GM19467 (cell line): ENCODE measurements around the gene VAMP2.
"Not testable (repeated sequence)": the region's sequence is repeated elsewhere in the genome, so short reads cannot be mapped to it uniquely, and the experiment has no call there.

Source experiments
- ATAC-seq: cut with Tn5 transposase; IDR thresholded peaks from one replicate; pipeline ENCODE4 v1.9.1; 2021; ENCODE audit warnings: mild to moderate bottlenecking, moderate library complexity; ENCODE audit not compliant: unreplicated experiment

VAMP2 gene

DNA sequence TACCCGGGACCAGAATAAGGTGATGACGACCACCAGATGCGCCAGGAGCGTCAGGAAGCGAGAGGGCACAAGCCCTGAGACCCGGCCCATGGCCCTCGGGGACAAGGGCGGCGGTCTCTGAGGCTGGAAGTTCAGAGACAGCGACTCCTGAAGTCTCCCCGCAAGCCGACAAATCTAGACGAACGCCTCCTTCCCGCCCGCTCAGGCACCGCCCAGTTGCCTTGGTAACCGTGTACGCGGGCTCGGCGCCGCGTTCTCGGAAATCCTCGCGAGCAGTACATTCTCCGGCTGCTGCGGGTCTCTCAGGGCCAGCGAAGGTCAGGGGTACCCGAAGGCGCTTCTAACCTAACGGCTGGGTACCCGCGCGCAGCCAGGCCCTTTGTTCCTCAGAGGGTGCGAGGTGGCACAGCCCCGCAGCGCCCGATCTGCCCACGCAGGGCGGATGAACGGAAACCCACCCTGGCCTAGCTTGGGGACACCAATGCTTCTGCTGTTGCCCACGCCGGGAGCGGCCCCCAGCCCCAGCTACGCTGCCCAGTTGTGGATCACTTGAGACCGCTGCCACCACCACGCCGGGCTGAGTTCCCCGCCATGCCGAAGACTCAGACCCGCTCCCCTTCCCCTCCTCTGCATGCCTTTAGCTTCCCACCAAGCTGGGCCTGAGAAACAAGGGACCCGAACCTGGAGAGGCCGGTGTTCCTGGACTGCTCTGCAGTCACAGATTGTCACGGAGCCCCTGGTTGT is 13.6 kb upstream of the VAMP2 start, which contains the start of gene TMEM107:
Gene TMEM107 (minus strand): TSS at position 184 of the 744 bp plus-strand sequence. CDS start 94 bp downstream, at position 90.
- ATAC-seq = no peak

DNA sequence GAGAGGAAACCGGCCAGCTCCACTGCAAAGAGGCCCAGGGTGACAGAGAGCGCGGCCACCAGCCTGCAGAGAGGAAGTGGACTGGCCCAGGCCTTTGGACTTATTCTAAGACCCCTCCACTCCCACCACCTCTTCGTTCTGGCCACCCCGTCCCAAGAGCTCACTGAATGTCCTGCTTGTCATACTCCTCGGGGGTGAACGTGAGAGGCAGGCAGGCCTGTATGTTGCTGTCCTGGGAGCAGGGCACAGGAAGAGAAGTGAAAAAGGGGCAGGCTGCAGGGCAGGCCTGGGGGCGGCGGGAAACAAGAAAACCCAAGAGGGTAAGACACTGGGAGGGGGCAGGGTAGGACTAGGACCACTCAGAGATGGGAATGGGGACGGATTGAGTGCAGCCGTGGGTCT is 13.0 kb upstream of the VAMP2 start:
- ATAC-seq = no peak

DNA sequence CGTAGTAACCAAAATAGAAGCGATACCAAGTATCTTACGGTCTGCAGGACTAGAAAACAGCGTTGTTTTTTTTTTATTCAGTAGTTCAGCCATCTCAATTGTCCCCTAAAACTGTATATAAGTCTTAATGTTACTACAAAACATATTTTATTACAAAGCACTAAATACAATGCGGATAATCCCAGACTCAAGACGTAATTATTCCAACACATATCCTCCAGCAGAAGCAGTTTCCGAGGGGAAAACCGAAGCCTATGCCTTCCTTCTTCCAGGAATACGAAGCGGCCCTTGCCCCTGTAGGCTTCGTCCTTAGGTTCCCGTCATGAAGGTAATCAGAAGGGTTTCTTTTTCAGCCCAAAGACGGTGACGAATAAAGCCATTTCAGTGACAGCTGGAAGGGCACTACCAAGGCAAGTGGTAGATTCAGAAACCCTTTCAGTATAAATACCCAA is 11.1 kb upstream of the VAMP2 start:
- no peak for ATAC-seq

DNA sequence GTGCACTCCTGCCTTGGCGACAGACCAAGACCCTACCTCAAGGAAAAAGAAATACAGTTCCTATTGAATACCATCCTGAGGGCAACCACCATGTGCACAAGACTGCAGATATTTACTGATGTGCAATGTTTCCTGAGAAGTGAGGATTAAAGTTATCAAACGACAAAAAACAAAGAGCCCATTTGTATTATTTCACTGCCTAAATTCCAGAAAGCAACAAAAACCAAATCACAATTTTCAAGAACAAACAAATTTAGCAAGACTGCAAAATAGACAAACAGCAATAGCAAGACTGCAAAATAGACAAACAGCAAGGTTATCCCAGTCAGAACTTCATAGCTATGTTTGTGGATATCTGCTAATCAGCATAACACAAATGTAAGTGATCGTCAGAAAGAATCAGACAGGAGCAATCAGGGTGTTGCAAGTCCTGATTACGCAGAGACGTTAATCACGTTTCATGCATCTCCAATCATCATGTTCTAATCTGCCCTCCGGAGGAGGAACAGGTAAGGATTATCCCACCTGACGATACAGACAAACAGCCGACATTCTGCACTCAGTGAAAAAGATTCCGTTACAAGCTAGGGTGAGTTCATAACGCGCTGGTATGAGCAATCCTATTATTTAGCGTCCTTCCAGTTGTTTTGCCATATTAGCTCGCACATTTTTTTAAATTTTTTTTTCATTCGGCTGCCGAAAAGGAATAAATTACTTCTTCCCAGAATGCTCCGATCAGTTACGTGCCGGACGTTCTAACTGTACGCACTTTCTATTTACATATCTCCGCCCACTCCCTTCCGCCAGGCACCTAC is 10.5 kb upstream of the VAMP2 start:
- peak; percentile 64 for ATAC-seq

DNA sequence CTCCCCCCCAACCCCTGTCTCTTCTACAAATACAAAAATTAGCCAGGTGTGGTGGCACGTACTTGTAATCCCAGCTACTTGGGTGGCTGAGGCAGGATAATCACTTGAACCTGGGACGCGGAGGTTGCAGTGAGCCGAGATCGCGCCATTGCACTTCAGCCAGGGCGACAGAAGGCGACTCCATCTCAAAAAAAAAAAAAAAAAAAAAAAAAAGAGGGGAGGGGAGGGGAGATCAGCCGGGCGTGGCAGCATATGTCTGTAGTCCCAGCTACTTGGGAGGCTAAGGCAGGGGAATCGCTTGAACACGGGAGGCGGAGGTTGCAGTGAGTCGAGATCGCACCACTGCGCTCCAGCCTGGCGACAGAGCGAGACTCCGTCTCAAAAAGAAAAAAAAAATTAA is 7.4 kb upstream of the VAMP2 start:
- ATAC-seq = not testable (repeated sequence)

DNA sequence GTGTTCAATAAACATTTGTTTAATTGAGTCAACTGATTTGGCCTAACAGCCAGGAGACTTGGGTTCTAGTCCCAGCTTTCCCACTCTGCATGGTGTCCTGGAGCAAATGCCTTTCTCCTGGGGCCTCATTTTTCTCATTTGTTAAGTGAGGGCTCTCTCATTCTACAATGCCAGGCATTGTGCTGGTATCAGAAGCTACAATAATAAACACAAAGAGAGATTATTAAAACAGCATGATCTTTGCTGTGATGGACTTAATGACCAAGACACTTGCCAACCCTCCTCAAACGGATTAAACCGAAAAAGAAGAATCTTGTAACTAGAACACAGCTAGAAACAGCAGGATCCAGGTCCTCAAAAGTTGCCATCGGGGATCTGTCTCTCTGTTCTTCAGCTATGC is 4.8 kb upstream of the VAMP2 start:
- ATAC-seq = no peak

DNA sequence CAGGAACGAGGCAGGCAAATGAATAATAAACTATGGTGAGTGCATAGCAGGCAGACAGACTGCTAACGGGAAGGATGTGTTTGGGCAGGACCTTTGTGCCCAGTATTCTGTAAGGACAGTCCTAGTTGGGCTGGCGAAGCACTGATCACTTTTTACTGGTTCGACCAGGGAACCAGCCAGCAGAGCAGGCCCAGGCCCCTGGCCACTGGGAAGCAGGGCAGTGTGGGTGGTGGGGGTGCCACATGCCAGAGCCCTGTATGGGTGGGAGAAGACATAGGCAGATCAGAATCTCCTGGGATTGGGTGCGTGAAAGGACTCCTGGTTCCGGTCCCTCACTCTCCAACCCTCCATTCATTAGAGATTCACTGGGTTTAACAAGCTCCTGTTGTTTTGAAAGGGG is 4.0 kb upstream of the VAMP2 start:
- ATAC-seq = no peak

DNA sequence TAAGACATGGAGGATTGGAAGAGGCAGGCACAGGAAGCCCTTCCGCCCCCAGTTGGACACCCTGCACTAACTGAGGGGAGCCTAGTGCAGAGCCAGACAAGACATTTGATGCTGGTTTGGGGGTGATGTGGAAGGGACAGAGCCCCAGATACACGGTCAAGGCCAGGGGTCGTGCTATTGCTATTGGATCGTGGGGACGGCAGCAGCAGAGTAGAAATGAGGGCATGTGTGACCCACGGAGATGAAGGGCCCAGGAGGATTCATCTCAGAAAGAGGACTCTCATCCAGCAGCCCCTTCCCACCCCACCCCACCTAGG is 2.0 kb upstream of the VAMP2 start:
- no peak for ATAC-seq

DNA sequence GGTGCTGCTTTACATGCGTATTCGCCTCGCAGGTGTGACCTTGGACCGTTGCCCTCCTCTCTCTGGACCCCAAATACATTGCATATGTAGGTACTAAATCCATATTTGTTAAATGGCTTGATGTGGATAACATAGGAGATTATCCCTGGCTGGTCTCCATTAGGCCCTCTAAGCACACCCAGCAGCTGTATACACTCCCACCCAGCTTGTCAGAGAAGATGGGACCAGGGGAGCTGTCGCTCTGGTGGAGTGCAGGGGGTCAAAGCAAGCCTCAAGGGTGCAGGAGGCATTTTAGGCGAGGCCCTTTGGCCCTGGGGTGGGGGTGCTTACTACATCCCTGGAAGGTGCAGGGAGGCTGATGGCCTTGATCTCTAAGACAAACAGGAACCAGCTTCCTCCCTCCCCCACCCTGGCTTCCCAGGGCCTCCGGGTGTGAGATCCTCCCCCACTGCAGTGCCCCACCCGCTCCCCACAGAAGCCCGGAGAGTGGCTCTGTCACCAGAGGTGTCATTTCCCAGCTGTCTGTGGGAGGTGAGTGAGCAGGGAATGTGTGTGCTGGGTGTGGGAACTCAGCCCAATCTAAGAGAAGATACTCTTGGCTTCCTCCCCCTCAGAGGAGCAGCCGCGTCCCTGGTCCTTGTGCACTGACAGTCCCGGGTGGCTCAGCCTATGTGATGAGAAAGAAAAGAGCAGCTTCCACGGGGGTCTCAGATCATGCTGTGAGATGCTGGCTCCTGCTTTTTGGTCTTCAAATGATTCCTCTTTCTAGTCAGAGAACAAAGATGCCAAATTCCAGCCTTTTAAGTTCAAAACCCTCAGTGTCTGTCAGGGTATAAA is 1.4 kb upstream of the VAMP2 start:
- no peak for ATAC-seq

DNA sequence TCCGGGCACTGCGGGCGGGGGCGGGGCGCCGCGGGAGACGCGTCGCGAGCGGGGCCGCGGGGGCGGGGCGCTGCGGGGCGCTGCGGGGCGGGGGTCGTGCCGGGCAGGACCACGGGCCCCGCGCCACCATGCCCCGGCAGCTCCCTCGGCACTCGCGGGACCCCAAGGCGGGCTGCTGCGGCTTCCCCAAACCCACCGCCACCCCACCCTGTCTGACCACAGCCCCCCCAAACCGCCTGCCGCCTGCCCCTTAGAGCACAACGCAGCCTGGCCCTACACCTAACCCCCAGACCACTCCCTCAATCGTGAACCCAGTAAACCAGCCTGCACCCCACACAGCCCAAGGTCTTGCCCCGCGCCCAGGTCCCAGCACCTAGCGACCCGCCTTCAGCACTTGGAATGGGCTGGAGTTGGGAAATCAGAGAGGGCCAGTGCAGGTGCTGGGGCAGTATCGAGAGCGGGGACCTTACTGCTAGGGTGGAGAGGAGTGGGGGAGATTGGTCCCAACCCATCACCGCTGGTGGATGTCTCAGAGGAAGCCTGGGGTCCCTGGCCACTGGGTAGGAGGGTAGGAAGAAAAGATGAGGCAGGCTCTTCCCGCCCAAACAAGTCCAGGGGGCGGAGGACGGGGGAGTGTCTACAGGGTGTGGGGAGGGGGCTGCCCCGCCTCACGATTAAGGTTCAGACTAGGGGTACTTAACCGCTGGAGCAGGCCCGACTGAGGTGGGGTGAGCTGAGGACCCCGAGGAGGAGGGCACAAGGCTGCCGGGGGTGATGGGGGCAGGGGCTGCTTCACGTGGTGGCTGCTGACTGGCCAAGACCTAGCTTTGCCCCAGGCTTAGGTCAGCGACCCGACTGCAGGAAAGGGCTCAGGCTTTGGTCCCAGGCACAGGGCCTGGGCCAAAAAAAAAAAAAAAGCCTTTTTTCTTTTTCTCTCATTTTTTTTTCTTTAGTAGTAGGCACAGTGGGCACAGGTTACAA is 539 bp upstream of the VAMP2 start:
- ATAC-seq = no peak

DNA sequence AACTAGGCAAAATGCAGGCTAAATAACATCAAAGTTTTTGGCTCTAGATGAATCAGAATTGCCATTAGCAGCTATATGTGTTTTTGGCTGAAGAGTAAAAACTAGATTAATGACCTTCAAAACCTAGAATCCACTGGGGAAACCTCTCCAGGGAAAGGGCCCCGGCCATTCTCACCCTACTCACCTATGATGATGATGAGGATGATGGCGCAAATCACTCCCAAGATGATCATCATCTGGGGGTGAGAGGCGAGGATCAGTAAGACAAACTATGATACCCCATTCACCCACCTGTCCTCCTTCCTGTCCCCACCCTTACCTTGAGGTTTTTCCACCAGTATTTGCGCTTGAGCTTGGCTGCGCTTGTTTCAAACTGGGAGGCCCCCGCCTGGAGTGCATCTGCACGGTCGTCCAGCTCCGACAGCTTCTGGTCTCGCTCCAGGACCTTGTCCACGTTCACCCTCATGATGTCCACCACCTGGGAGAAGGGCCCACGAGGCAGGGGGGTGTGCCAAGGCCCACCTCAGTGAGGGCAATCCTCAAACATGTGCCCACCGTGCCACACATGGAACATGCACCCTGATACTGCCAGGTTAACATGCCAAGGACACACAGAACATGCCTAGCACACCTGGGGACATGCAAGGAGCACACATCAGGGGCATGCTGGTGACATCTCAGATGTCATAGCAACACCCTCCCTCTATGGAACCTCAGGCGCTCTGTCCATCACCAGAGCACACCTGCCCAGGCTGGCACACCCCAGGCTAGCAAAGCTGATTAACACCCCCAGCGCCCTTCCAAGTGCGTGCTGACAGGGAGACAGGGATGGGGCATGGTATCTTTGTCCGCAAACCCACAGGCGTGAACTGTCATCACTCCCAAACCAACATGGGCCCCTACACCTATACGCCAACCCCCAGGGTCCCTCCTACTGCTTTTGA is 1.2 kb downstream of the VAMP2 start:
- ATAC-seq = no peak

DNA sequence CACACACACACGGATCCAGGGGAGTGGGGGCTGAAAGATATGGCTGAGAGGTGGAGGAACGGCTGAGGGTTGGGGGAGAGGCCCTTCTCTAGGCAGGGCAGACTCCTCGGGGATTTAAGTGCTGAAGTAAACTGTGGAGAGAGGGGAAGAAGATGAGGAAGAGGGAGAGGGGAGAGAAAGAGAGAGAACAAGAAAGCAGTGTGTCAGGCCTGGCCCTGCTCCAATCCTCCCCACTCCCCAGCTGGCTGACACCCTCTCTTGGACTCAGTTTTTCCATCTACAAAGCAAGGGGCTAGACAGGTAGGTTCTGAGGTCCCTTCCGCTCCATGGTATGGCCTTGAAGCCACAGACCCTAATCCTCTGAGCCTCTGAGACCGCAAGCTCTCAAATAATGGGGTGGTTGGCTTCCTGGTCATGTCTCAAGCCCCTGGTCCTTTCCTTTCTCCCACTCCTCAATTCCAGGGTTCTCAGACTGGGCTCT is 2.0 kb downstream of the VAMP2 start:
- no peak for ATAC-seq

DNA sequence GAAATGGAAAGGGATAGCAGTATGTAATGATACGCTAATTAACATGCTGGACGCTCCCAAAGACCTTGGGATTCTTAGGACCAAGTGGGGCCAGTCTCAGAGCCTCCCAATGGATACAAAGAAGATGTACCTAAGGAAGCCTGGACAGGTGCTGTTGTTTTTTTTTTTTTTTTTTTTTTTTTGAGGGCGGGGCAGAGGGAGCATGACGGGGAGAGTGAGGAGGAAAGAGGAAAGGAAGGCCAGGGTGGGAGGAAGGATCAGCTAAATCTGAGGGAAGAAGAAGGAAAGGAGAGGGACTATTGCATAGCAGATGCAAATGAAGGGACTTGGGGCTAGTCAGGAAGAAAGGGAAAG is 2.5 kb downstream of the VAMP2 start:
- ATAC-seq = no peak

DNA sequence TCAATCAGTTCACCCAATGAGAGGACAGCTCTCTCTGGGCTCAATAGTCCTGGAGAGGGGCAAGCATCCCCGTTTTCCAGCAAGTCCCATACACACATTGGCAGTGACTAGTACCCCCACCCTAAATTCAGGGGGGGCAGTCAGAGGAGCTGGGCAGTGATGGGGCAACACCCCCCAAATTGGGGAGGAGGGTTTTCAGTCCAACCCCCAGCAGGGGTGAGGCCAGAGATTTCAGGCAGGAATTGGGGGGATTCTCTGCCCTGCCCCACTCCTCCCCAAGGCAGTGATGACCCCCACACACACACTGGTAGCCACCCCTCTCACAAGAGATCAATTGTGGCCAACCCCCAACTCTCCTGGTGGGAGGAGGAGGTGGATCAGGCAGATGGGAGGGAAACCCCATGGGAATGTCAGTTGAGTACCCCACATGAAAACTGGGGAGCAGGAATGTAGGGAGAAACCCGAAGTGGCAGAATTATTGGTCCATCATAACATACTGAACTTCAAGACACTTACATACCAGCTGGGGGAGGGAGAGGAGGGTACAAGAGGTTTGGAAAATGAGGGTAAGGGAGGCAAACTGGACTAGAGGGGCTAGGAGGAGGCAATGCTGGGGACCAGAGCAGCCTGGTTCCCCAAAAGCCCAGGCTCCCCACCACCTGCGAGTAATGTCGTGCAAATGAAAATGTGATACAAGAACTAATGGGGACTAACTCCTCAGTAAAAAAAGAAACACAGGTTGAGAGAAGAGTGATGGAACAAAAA is 3.1 kb downstream of the VAMP2 start:
- no peak for ATAC-seq

DNA sequence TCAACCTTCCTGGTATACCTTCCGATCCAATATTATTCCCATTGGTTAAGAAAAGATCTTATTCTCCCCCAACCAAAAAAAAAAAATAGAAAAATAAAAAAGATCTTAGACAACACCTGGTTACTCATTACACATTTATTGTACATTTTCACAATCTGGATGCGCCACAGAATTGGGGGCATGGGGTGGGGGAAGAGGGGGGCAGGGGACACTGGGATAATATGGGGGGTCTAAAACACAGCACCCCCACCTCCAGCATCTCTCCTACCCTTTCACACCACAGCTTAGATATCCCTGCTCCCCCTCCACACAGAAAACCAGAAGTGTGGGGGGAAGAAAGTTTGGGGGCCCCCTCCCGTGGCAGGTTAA is 3.7 kb downstream of the VAMP2 start:
- no peak for ATAC-seq

DNA sequence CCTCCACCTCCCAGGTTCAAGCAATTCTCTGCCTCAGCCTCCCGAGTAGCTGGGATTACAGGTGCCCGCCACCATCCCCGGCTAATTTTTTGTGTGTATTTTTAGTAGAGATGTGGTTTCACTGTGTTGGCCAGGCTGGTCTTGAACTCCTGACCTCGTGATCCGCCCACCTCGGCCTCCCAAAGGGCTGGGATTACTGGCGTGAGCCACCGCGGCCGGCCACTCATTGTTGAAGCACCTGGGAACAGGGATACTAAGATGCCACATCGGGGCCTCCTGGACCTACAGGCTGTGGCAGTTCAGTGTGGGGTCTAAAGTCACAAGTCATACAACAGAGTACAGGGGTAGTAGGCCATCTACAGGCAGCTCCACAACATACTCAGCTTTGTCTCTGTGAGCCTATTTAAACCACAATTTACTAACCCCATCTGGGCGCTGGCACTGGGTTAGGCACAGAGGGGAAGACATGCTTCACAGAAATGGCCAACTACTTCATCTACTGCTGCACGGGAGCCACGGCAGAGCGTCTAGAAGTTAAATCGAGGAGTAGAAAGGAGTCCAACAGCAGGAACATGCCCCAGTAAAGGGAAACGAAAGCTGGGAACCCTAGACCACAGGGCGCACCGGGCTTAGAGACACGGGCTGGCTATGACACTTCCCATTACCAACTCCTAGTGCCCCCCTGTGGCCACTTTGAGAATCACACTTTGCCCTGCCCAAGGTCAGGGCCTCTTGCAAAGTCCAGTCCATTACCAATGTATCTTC is 4.3 kb downstream of the VAMP2 start:
- ATAC-seq = no peak

DNA sequence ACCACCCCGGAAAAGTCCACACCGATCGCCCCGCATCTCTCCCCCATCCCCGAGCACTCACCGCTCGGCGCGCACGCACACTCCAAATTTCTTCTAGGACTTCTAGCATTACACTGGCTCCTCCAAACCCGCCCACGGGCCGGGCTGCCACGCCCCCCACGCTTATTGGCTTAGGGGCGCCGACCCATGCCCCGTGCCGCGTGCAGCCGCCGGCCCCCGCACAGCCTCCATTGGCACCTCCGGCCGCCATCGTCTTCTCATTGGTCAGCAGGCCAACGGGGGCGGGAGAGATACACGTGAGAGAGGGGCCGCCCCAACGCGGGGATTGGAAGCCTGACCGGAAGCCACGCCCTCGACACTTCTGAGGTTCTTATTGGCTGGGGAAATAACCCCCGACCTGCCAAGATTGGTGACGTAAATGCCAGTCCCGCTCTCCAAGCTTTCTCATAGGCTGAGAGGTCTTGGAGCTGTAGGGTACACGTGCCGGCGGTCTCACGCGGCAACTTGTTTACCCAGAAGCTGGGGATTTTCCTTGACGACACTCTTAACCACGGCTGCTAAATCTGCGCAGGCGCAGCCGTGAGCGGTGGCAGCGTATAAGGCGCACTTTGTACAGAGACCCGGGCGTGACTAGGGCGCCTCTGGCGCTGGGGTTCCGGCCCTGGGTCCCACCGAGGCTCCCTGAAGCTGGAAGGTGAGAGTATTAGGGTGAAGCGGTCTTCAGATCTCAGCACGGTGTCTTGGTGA is 6.3 kb downstream of the VAMP2 start:
- peak; percentile 68 for ATAC-seq
